ENCODE data around the gene PLPP7.
"Not testable (repeated sequence)": the region's sequence is repeated elsewhere in the genome, so short reads cannot be mapped to it uniquely, and the experiment has no call there.

Gene PLPP7

GRCh38 chr9:131307974-131308373 is 18.5 kb downstream of the PLPP7 start:
- no peak for DNase-seq

GRCh38 chr9:131308452-131308851 is 18.9 kb downstream of the PLPP7 start:
- DNase-seq = no peak

GRCh38 chr9:131308906-131309529 is 19.5 kb downstream of the PLPP7 start:
- no peak for DNase-seq

- no peak for DNase-seq
Measured at GRCh38 chr9:131309530-131310276, 20.2 kb downstream of the PLPP7 start.

DNA sequence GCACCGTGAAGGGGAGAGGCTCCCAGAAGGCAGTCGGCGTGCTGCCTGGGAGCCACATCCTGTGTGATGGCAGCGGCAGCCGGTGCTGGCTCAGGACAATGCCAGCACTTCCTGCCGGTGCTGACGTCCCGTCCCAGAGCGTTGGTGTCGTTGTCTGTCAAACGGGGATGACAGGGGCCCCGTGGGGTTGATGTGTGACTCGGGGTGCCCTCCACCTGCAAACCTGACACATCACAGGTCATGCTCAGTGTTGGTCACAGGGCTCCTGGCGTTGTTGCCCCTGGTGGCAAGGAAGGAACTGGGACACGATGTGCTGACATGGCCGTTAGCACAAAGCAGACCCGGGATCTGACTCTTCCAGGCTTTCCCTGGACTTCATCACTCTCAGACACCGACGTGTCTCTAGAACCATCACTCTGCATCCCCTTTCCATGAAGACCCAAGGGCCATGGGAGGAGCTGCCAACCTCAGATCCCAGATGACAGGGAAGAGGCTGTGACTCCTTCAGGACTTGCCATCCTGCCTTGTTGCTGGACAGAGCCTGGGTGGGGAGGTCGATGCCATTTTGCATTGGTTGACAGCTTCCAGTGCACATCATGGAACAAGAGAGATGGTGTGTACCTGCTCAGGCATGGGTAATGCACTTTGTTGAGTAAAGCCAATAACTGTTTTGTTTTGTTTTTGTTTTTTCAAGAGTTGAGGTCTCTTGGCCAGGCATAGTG is 21.5 kb downstream of the PLPP7 start:
- DNase-seq = peak; percentile 56

DNA sequence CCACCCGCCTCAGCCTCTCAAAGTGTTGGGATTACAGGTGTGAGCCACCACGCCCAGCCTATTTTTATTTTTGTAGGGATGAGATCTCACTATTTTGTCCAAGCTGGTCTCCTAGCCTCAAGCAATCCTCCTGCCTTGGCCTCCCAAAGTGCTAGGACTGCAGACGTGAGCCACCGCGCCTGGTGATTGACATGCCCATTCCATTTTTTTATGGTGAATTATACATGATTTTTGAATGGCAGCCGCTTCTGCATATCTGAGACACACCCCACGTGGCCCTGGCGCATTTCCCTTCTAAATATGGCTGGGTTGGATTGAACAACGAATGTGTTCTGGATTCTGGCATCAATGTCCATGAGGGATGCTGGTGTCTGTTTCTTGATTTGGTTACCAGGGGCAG is 22.7 kb downstream of the PLPP7 start:
- DNase-seq = no peak

GRCh38 chr9:131312822-131313770 is 23.6 kb downstream of the PLPP7 start:
- DNase-seq = no peak

GRCh38 chr9:131318231-131319085 is 28.9 kb downstream of the PLPP7 start:
- no peak for DNase-seq

- no peak for DNase-seq
Measured at GRCh38 chr9:131319486-131319885, 30.0 kb downstream of the PLPP7 start.

DNA sequence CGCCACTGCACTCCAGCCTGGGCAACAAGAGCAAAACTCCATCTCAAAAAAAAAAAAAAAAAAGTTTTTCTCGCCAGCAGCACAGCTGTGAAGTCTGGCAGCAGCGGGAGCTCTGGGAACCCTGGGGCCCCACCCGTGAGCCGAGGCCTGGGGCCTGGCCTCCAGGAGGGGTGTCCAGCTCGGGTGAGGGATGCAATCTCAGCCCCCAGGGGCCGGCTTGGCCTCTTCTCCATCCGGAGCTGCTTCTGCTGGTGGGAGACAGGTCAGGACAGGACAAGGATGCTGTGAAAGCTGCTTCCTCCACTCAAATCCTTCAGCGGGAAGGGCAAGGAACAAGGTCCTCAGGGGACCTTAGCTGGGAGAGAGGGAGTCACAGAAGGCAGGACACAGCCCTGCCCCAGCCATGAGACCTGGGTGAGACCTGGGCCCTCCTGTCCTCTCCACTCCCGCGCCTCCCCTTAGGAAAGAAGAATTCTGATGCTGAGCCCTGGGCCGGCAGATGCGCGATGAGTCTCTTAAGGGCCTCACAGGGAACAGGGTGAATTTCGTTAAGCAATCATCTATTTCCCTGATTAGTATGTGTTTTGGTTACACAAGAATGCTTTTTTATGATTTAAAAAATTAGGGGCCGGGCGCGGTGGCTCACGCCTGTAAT is 30.6 kb downstream of the PLPP7 start:
- no peak for DNase-seq

- no peak for DNase-seq
Measured at GRCh38 chr9:131323629-131324028, 34.1 kb downstream of the PLPP7 start.

DNA sequence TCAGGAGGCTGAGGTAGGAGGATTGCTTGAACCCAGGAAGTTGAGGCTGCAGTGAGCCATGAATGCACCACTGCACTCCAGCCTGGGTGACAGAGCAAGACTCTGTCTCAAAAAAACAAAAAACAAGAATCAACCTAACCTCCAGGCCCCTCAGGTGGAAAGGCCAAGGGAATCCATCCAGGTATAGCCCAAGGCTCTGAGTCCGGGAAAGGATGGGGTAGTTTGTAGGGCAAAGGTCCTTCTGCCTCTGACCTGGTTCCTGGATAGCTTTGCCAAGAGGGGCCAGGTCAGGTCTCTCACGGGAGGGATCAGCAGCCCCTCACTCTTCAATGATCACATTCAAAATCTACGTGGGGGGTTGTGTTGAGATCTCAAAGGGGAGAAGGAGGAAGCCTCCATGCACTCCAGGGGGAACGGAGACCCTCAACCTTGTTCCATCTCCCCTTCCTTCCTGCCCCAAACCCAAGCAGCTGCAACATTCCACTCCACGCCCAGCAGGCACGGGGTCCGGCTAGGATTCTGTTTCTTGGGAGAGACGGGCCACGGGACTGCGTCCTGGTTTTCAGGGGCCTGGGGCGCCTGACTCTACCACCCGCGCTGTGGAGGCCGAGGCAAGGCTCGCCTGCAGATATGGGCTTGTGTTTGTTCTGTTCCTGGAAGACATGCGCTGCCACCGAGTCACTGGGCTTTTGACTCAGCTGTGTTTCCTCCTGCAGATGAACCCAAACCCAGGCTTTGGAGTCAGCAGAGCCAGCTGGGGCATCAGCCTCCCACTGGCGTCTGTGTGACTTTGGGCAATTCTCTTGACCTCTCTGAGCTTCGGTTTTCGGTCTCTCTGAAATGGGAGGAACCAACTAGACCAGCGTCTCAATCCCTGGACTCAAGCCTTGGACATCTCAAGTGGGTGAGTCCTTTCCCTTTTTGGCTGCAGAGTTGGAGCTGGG is 35.5 kb downstream of the PLPP7 start:
- DNase-seq = no peak

DNA sequence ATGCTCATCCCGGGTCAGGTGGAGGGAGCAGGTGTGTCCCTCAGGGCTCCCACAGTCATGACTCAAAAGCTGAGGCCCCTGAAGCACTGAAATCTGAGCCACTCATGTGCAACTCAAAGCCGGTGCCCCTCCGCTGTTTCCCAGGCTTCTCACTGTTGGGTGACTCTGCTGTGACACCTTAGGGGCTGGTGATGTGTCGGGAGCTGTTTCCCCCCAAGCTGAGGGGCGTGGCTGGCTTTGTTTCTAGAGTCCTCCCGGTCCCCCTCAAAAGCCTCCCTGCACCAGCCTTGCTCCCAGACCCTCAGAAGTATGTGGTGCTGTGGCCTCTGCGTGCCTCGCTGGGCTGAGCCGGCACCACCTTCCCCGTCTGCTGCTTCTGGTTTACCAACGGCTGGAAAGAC is 39.7 kb downstream of the PLPP7 start:
- no peak for DNase-seq

GRCh38 chr9:131330814-131331600 is 41.5 kb downstream of the PLPP7 start:
- DNase-seq = no peak

DNA sequence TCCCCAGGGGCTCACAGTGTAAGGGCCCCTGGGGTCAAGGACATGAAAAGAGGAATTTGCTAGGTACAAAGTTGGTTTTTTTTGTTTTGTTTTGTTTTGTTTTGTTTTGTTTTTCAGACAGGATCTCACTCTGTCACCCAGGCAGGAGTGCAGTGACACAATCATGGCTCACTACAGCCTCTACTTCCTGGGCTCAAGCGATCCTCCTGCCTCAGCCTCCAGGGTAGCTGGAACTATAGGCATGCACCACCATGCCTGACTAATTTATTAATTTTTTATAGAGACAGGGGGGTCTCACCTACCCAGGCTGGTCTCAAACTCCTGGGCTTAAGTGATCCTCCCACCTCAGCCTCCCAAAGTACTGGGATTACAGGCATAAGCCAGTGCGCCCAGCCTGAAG is 42.5 kb downstream of the PLPP7 start:
- DNase-seq = not testable (repeated sequence)

DNA sequence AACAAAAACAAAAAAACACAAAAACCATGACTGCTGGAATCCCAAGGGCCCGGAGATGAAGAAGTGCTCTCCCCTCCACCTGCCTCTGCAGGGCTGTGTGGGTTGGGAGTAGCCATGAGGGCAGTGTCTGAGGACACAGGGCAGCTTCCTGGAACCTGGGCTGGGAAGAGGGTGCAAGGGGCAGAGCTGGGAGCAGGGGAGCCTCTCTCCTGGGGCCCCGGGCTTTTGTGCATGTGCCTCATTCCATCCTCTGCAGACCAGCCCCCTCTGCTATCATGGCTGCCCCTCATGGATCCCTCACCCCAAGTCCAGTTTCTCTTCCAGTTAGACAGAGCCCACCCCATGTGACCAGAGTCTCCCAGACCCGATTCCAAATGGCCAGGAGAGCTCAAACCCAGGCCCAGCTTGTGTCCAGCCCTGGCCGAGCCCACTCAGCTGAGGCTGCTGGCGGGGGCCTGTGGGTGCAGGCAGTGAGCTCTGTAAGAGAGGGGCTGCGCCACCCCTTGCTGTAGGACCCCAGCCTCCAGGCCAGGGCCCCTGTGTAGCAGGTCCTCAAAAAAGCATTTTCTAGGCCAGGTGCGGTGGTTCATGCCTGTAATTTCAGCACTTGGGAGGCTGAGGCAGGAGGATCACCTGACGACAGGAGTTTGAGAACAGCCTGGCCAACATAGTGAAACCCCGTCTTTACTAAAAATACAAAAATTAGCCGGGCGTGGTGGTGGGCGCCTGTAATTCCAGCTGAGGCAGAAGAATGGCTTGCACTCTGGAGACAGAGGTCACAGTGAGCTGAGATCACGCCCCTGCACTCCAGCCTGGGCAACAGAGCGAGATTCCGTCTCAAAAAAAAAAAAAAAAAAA is 44.5 kb downstream of the PLPP7 start:
- DNase-seq = no peak

- no peak for DNase-seq
Measured at GRCh38 chr9:131334629-131335367, 45.3 kb downstream of the PLPP7 start.

DNA sequence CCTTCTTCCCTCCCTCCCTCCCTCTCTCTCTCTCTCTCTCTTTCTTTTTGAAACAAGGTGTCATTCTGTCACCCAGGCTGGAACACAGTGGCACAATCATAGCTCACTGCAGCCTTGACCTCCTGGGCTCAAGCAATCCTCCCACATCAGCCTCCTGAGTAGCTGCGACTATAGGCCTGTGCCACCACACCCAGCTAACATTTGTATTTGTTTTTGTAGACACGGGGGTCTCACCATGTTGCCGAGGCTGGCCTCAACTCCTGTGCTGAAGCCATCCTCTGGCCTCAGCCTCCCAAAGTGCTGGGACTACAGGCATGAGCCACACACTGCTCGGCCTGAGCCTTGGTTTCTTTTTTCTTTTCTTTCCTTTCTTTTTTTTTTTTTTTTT is 45.8 kb downstream of the PLPP7 start:
- DNase-seq = no peak
